PFSK-1 (cell line): Measurements from ENCODE around the gene SPCS1.

Experiments used
- FOXP2 ChIP-seq: optimal IDR thresholded peaks from 2 replicates; pipeline ENCODE3; 2011; ENCODE audit warnings: borderline replicate concordance, control low read depth, inconsistent platforms; ENCODE audit not compliant: insufficient read depth; ENCODE audit errors: extremely low read length, extremely low read depth
- POLR2AphosphoS5 ChIP-seq: IDR thresholded peaks from 2 replicates; pipeline ENCODE4 v1.6.1; 2012; ENCODE audit warnings: low read depth, mild to moderate bottlenecking, control low read depth, low read length, moderate library complexity
- SIN3A ChIP-seq: IDR thresholded peaks from 2 replicates; pipeline ENCODE4 v1.6.1; 2012; ENCODE audit warnings: mild to moderate bottlenecking, low read length, moderate library complexity, borderline replicate concordance; ENCODE audit not compliant: insufficient read depth
- TAF1 ChIP-seq: IDR thresholded peaks from 2 replicates; pipeline ENCODE4 v1.6.1; 2012; ENCODE audit warnings: low read length, control low read depth, borderline replicate concordance; ENCODE audit not compliant: insufficient read depth
- TF ChIP-seq, protein P1 (sequence below), 2 experiments: IDR thresholded peaks; 2 replicates each; pipeline versions ENCODE4 v1.6.1 to v1.8.0; 2011 to 2012; ENCODE audit warnings: low read depth in 2 of 2, low read length in 2 of 2, control low read depth in 1 of 2, inconsistent platforms in 1 of 2, mild to moderate bottlenecking in 1 of 2, moderate library complexity in 1 of 2; ENCODE audit not compliant: insufficient read depth in 1 of 2

The SPCS1 gene

DNA sequence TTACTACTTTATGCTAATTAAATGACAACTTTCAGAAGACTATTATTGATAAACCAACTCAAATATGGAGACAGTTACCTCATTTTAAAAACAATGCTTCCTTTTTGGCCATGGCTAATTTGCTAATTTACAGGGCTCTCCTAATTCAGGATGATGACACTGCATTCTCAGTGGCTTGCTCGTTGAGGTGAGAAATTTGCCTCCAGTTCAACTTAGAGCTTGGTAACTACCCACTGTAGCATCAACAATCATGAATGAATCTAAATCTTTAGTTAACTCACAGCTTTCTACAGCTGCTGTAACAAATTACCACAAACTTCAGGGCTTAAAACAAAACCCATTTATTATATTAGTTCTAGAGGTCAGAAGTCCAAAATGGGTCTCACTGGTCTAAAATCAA lies 34.2 kb upstream of the SPCS1 start:
- TF ChIP-seq POLR2AphosphoS5 = no peak
- TF ChIP-seq TAF1 = no peak
- TF ChIP-seq FOXP2 = no peak
- TF ChIP-seq, protein P1, sequence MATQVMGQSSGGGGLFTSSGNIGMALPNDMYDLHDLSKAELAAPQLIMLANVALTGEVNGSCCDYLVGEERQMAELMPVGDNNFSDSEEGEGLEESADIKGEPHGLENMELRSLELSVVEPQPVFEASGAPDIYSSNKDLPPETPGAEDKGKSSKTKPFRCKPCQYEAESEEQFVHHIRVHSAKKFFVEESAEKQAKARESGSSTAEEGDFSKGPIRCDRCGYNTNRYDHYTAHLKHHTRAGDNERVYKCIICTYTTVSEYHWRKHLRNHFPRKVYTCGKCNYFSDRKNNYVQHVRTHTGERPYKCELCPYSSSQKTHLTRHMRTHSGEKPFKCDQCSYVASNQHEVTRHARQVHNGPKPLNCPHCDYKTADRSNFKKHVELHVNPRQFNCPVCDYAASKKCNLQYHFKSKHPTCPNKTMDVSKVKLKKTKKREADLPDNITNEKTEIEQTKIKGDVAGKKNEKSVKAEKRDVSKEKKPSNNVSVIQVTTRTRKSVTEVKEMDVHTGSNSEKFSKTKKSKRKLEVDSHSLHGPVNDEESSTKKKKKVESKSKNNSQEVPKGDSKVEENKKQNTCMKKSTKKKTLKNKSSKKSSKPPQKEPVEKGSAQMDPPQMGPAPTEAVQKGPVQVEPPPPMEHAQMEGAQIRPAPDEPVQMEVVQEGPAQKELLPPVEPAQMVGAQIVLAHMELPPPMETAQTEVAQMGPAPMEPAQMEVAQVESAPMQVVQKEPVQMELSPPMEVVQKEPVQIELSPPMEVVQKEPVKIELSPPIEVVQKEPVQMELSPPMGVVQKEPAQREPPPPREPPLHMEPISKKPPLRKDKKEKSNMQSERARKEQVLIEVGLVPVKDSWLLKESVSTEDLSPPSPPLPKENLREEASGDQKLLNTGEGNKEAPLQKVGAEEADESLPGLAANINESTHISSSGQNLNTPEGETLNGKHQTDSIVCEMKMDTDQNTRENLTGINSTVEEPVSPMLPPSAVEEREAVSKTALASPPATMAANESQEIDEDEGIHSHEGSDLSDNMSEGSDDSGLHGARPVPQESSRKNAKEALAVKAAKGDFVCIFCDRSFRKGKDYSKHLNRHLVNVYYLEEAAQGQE (IDR thresholded peaks at IDR 0.05; ENCODE audit: insufficient read depth in 1 of 2, low read depth in 2 of 2, low read length in 2 of 2) = no peak
- no peak for TF ChIP-seq SIN3A

GRCh38 chr3:52678265-52679198 lies 27.4 kb upstream of the SPCS1 start:
- TF ChIP-seq TAF1 (no peak), POLR2AphosphoS5 (no peak), FOXP2 (no peak), SIN3A (no peak)
- TF ChIP-seq, protein P1 (IDR thresholded peaks at IDR 0.05; ENCODE audit: insufficient read depth in 1 of 2, low read depth in 2 of 2, low read length in 2 of 2) = no peak

DNA sequence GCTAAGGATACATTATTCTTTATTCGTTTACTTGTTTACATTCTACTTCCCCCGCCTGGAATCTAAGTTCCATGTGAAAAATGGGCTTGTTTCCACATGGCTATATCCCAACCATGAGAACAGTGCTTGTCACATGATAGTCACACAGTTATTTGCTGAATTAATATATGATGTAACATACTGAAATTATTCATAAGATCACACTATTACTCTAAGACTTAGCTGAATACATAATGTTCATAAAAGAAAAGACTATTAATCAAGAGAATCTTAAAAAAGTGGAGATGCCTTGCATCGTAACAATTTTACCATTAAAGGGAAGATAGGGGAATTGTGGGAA lies 26.7 kb upstream of the SPCS1 start:
- TF ChIP-seq POLR2AphosphoS5 = no peak
- TF ChIP-seq TAF1 = no peak
- TF ChIP-seq, protein P1 (IDR thresholded peaks at IDR 0.05; ENCODE audit: insufficient read depth in 1 of 2, low read depth in 2 of 2, low read length in 2 of 2) = no peak
- no peak for TF ChIP-seq FOXP2
- TF ChIP-seq SIN3A = no peak

DNA sequence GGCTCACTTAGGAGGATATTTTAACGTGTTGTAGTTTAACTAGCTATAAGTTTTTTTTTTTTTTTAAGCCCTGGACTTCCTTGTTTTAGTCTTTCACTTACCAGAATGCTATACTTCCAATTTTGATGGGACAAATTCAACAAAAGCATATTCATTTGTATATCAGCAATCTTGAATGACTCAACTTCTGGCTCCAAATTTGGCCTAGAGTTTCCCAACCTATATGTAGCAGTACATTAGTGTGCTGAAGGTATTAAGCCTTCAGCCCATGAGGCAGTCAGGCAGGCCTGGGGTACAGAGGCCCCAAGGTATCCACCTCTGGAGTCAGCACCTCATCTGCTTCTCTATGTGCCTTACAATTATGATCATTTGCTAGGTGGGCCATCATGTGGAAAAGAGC lies 26.1 kb upstream of the SPCS1 start:
- TF ChIP-seq POLR2AphosphoS5 (no peak), FOXP2 (no peak), SIN3A (no peak), TAF1 (no peak)
- TF ChIP-seq, protein P1 (IDR thresholded peaks at IDR 0.05; ENCODE audit: insufficient read depth in 1 of 2, low read depth in 2 of 2, low read length in 2 of 2) = no peak
